Transverse colon (tissue), 3 donors: Measurements from ENCODE around the gene POLG.

Experiments used
- POLR2A ChIP-seq: fragments of 450-650 bp; IDR thresholded peaks from one replicate; pipeline ENCODE4 v1.6.1; 2016; ENCODE audit warnings: antibody characterized with exemption, mild to moderate bottlenecking, moderate library complexity
- POLR2AphosphoS5 ChIP-seq, 3 donors: sonication (generic); formaldehyde crosslinking; IDR thresholded peaks; one replicate each; pipeline ENCODE4 v1.6.1; 2016; ENCODE audit warnings: antibody characterized with exemption in 3 of 3

DNA sequence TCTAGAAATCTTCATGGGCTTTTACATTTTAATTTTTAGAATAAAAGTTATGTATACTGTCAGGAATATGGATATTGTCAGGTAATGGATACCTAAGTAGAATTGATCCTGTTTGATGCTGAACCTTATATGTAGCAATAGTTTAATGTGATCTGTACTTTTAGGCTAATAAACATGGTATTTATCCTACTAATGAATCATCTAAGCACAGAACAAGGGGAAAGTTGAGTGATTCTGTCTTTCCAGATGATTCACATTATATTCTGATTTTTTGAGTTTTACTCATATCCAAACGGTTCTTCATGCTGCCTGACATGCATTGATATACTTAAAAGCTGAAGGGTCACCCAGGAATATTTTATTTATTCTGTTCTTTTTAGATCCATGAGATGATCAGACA, 56.3 kb downstream of the POLG start:
- TF ChIP-seq POLR2AphosphoS5 (IDR thresholded peaks at IDR 0.05) (no peak), POLR2A (no peak)
